K562 (cell line): ENCODE data around the gene GADD45GIP1. TPM values are rescaled to one million over a fixed set of nuclear protein-coding genes. Genes with fewer than 3 reads are reported as not detected.

Experiments used
- ATAC-seq: fragments of 200-7000 bp; cut with Tn5 transposase; 3 replicates; pipeline ENCODE4 v1.9.1; 2020; ENCODE audit warnings: moderate library complexity
- BruUV-seq: library from RNA; stranded (reverse); fragments of 400-500 nt; replicated peaks from 2 replicates; lab custom pipeline; 2021; lab: Mats Ljungman, UMichigan
- CTCF ChIA-PET: fragments of 300-600 bp; formaldehyde crosslinking; extraction: SDS; loops from one replicate; lab custom pipeline; 2021; ENCODE audit warnings: low intra/inter-chr PET ratio; lab: Yijun Ruan, JAX
- POLR2A ChIA-PET: fragments of 300-600, 350-650 bp; sonication (Branson Sonifier 250); formaldehyde crosslinking; extraction: SDS; loops from one replicate; lab custom pipeline; 2021; ENCODE audit warnings: antibody characterized with exemption, inconsistent platforms; lab: Yijun Ruan, JAX
- DNase-seq, 4 experiments: peaks; one replicate each; pipeline versions ENCODE4 v3.0.0 to v3.0.0-alpha.2; 2011 to 2018; ENCODE audit warnings: low spot score in 3 of 4, mixed read lengths in 3 of 4; ENCODE audit errors: extremely low read depth in 1 of 4
- FAIRE-seq: peaks from 2 replicates; lab custom pipeline; 2011; peaks lifted over from hg19 to GRCh38; lab: Jason Lieb, UNC
- H2AFZ ChIP-seq: 2 replicates; pipeline ENCODE4 v1.6.0; 2011; ENCODE audit warnings: low read depth, low read length, control low read depth, inconsistent platforms
- H3K27ac ChIP-seq: fragments of 200-600 bp; 3 replicates; pipeline ENCODE4 v1.8.0; 2011; ENCODE audit warnings: low read depth, mild to moderate bottlenecking, control low read depth, inconsistent platforms, low read length, moderate library complexity, mixed read lengths; ENCODE audit errors: extremely low read depth
- H3K27me3 ChIP-seq, 2 experiments: fragments of 300-600 bp in 1 of 2; 2 replicates in 1 of 2; 3 replicates in 1 of 2; pipeline versions ENCODE4 v1.6.0 to v1.8.0; 2011; ENCODE audit warnings: inconsistent platforms in 2 of 2, low read length in 2 of 2, mild to moderate bottlenecking in 1 of 2, mixed read lengths in 1 of 2, moderate library complexity in 1 of 2; ENCODE audit not compliant: control insufficient read depth in 2 of 2, insufficient read depth in 2 of 2
- H3K36me3 ChIP-seq: fragments of 300-600 bp; 3 replicates; pipeline ENCODE4 v1.8.0; 2011; ENCODE audit warnings: mild to moderate bottlenecking, low read length, inconsistent platforms; ENCODE audit not compliant: control insufficient read depth, insufficient read depth
- H3K4me1 ChIP-seq, 2 experiments: fragments of 200-600 bp in 1 of 2; replicated peaks in 1 of 2; 2 replicates in 1 of 2; 3 replicates in 1 of 2; pipeline versions ENCODE4 v1.5.1 to v1.8.0; 2011; ENCODE audit warnings: inconsistent platforms in 2 of 2, low read length in 2 of 2, mild to moderate bottlenecking in 1 of 2, mixed read lengths in 1 of 2, moderate library complexity in 1 of 2; ENCODE audit not compliant: control insufficient read depth in 2 of 2, insufficient read depth in 2 of 2
- H3K4me2 ChIP-seq: 2 replicates; pipeline ENCODE4 v1.6.1; 2011; ENCODE audit warnings: low read length, control low read depth, inconsistent platforms, mixed read lengths; ENCODE audit not compliant: insufficient read depth
- H3K4me3 ChIP-seq: fragments of 200-600 bp; sonication (generic), shearing (Covaris generic); 2 replicates; pipeline ENCODE4 v1.5.1; 2016; ENCODE audit warnings: control low read depth, inconsistent platforms
- H3K79me2 ChIP-seq: fragments of 200-600 bp; 3 replicates; pipeline ENCODE4 v1.8.0; 2011; ENCODE audit warnings: low read length, inconsistent platforms; ENCODE audit not compliant: control insufficient read depth, insufficient read depth
- H3K9ac ChIP-seq, 2 experiments: 2 replicates each; pipeline versions ENCODE4 v1.6.0 to v1.6.1; 2011; ENCODE audit warnings: low read depth in 2 of 2, low read length in 2 of 2, control low read depth in 1 of 2, inconsistent platforms in 1 of 2, mild to moderate bottlenecking in 1 of 2, mixed read lengths in 1 of 2; ENCODE audit not compliant: insufficient read depth in 1 of 2
- H3K9me1 ChIP-seq: one replicate; pipeline ENCODE4 v1.6.0; 2011; ENCODE audit warnings: inconsistent platforms, mild to moderate bottlenecking, low read length, moderate library complexity; ENCODE audit not compliant: control insufficient read depth, insufficient read depth
- H3K9me3 ChIP-seq: replicated peaks from 2 replicates; pipeline ENCODE4 v1.5.1; 2011; ENCODE audit warnings: low read depth, low read length, inconsistent platforms; ENCODE audit not compliant: control insufficient read depth, insufficient read depth
- H4K20me1 ChIP-seq: replicated peaks from 2 replicates; pipeline ENCODE4 v1.6.1; 2011; ENCODE audit warnings: low read length, inconsistent platforms, mixed read lengths; ENCODE audit not compliant: control insufficient read depth, insufficient read depth
- CGGBP1 ChIP-seq: fragments of 250-450 bp; sonication (Bioruptor Pico); IDR thresholded peaks from 2 replicates; pipeline ENCODE4 v1.9.0; 2021; ENCODE audit warnings: mild to moderate bottlenecking
- CREM ChIP-seq: IDR thresholded peaks from 2 replicates; pipeline ENCODE4 v1.6.1; 2014; ENCODE audit warnings: antibody characterized with exemption, low read depth
- IRF9 ChIP-seq: fragments of 450-650 bp; IDR thresholded peaks from 2 replicates; pipeline ENCODE4 v1.6.1; 2016; ENCODE audit warnings: missing biosample characterization, missing genetic modification characterization
- RBFOX2 ChIP-seq: fragments of 200-400 bp; formaldehyde crosslinking; IDR thresholded peaks from 2 replicates; pipeline ENCODE4 v1.6.1; 2017; ENCODE audit warnings: low read depth, mild to moderate bottlenecking, low read length, moderate library complexity
- TRIM24 ChIP-seq, 2 experiments: fragments of 450-650 bp; IDR thresholded peaks; 2 replicates each; pipeline ENCODE4 v1.6.1; 2016
- ZBTB5 ChIP-seq: fragments of 450-650 bp; IDR thresholded peaks from 2 replicates; pipeline ENCODE4 v1.6.1; 2017; ENCODE audit warnings: antibody characterized with exemption
- ZNF444 ChIP-seq: fragments of 250-450 bp; sonication (Bioruptor Pico); IDR thresholded peaks from 2 replicates; pipeline ENCODE4 v1.4.0; 2020; ENCODE audit warnings: mild to moderate bottlenecking, moderate library complexity
- WGBS: fragments of 100-300 bp; shearing (Covaris generic); methylation state at CpG from one replicate; pipeline ENCODE4 v1.1.6; 2016; ENCODE audit warnings: low coverage, mixed read lengths; ENCODE audit not compliant: insufficient coverage; ENCODE audit errors: missing lambda C conversion rate; 5-methylcytosine and 5-hydroxymethylcytosine counted together
- in situ Hi-C: fragments of 300-500 bp; cut with MboI; formaldehyde crosslinking; loops from 4 replicates; pipeline ENCODE4 v1.15.0; 2018; ENCODE audit warnings: inconsistent platforms, mixed read lengths
- intact Hi-C: fragments of 100-400 bp; cut with micrococcal nuclease; formaldehyde crosslinking; loops from 2 replicates; pipeline ENCODE4 v1.14.2; 2022
- polyA plus RNA-seq, 8 experiments: library from polyadenylated mRNA; depleted of rRNA in 4 of 8; stranded (reverse) in 5 of 8; unstranded in 3 of 8; fragments of >200 nt; fragmentation: Nextera tagmentation in 2 of 8; fragmentation: Illumina TruSeq in 1 of 8; extraction: Ambion mirVana in 2 of 8; extraction: Trizol in 1 of 8; gene quantifications; 2 replicates each; pipeline versions ENCODE4 v1.2.1 to v1.2.3, GENCODE V29; 2011 to 2014; ENCODE audit warnings: inconsistent platforms in 1 of 8, missing spikeins in 1 of 8
- total RNA-seq, 7 experiments: library from RNA; depleted of rRNA in 6 of 7; stranded (reverse); fragments of >200 nt in 6 of 7; fragmentation: Illumina TruSeq in 2 of 7; extraction: Trizol in 2 of 7; gene quantifications; 2 replicates each; pipeline versions ENCODE4 v1.2.1 to v1.2.3, GENCODE V29; 2011 to 2021; ENCODE audit warnings: low replicate concordance in 1 of 7

GADD45GIP1 gene
- total and polyA plus RNA-seq, 9 of the 15 experiments (the other 6 are each of a cell fraction or from before 2014, with no cell fraction given): 5.1 to 161 (median 29.2) TPM

- in situ Hi-C loops: loop anchor here (5.0 to 10.0 kb wide), 2 partner anchors 117 to 450 kb away; no protein-coding TSS in a partner anchor
- 63% methylated on average over 5 of the region's 17 CpGs for WGBS
- Histone ChIP-seq H3K36me3 (no peaks in the 10 kb centered on the region), H3K9ac (peak overlapping the region in 1 of 2 experiments; percentile 90; a peak in 2 of 4 replicates), H3K4me2 (no peak overlapping the region), H3K27ac (no peak overlapping the region), H3K9me3 (no peaks in the 10 kb centered on the region), H3K9me1 (no peaks in the 10 kb centered on the region), H3K27me3 (no peaks in the 10 kb centered on the region), H3K4me1 (peaks cover 8 to 45% of the 10 kb centered on the region in 2 experiments; a peak in 4 of 5 replicates), H2AFZ (no peak overlapping the region), H3K79me2 (no peaks in the 10 kb centered on the region), H3K4me3 (no peak overlapping the region), H4K20me1 (no peaks in the 10 kb centered on the region)
- ATAC-seq (no peak), DNase-seq (peak in 2 of 4 experiments; percentile 2 to 3), FAIRE-seq (no peak)
- intact Hi-C loops: loop anchor here (5.0 kb wide), 1 partner anchor 287 kb away; no protein-coding TSS in a partner anchor
- ChIA-PET POLR2A (interaction anchor here (0.9 to 1.7 kb wide), 2 partner anchors 21 to 105 kb away, joined by 4 to 5 read pairs; no protein-coding TSS in a partner anchor), CTCF (no interaction called here)
- TF ChIP-seq IRF9 (tag) (no peak), RBFOX2 (0 out of 2 replicates have a peak, but pooled peaks have one; percentile 20), TRIM24 (IDR thresholded peaks at IDR 0.05) (no peak), CGGBP1 (no peak), CREM (no peak), ZNF444 (CRISPR knock-in tag) (no peak), ZBTB5 (no peak)
- no TSS peak for BruUV-seq
These were observed 18.3 kb upstream of the GADD45GIP1 start for GRCh38 chr19:12975221-12975741.
